Neural cell (in vitro differentiated cells): ENCODE data around the gene PTPRN2.

ENCODE experiments used
- CTCF ChIP-seq: fragments of 450-650 bp; IDR thresholded peaks from 2 replicates; pipeline ENCODE4 v1.5.1; 2014; ENCODE audit warnings: antibody characterized with exemption, mild to moderate bottlenecking, moderate library complexity; ENCODE audit not compliant: poor library complexity, severe bottlenecking
- EP300 ChIP-seq: fragments of 450-650 bp; conservative IDR thresholded peaks from 2 replicates; pipeline ENCODE4 v1.6.1; 2014; ENCODE audit warnings: antibody characterized with exemption, mild to moderate bottlenecking, moderate library complexity; ENCODE audit not compliant: poor library complexity, severe bottlenecking
- EZH2 ChIP-seq: fragments of 200-600, 300-800 bp; shearing (Covaris generic), sonication (generic); IDR thresholded peaks from 2 replicates; pipeline ENCODE4 v1.6.1; 2014; ENCODE audit warnings: antibody characterized with exemption, low read length, borderline replicate concordance, mild to moderate bottlenecking; ENCODE audit not compliant: insufficient read depth, poor library complexity, severe bottlenecking
- MXI1 ChIP-seq: fragments of 450-650 bp; conservative IDR thresholded peaks from 2 replicates; pipeline ENCODE4 v1.6.1; 2014; ENCODE audit warnings: antibody characterized with exemption, mild to moderate bottlenecking; ENCODE audit not compliant: poor library complexity, severe bottlenecking
- POLR2AphosphoS5 ChIP-seq: IDR thresholded peaks from 2 replicates; pipeline ENCODE4 v1.6.1; 2012
- SMC3 ChIP-seq: fragments of 450-650 bp; conservative IDR thresholded peaks from 2 replicates; pipeline ENCODE4 v1.6.1; 2014; ENCODE audit warnings: antibody characterized with exemption, mild to moderate bottlenecking, moderate library complexity; ENCODE audit not compliant: poor library complexity

GRCh38 chr7:157762824-157763223, 824.8 kb downstream of the PTPRN2 start:
- TF ChIP-seq CTCF: no peak
- no peak for TF ChIP-seq MXI1
- no peak for TF ChIP-seq EP300
- TF ChIP-seq POLR2AphosphoS5: no peak
- TF ChIP-seq EZH2: no peak
- TF ChIP-seq SMC3: no peak
